IMR-90 (cell line): ENCODE data around the gene TERC. TPM values are rescaled to one million over a fixed set of nuclear protein-coding genes. Genes with fewer than 3 reads are reported as not detected.

Experiments used
- ATAC-seq: fragments of 200-7000 bp; cut with Tn5 transposase; 2 replicates; pipeline ENCODE4 v1.9.1; 2020; ENCODE audit warnings: low read depth, mild to moderate bottlenecking, moderate library complexity
- BruUV-seq: library from RNA; stranded (reverse); fragments of 400-500 nt; replicated peaks from 2 replicates; lab custom pipeline; 2021; lab: Mats Ljungman, UMichigan
- CTCF ChIA-PET: fragments of 300-600 bp; formaldehyde crosslinking; extraction: SDS; loops from one replicate; lab custom pipeline; 2021; ENCODE audit warnings: antibody characterized with exemption; lab: Yijun Ruan, JAX
- POLR2A ChIA-PET: fragments of 300-600 bp; sonication (Branson Sonifier 250); formaldehyde crosslinking; loops from one replicate; lab custom pipeline; 2022; ENCODE audit warnings: antibody characterized with exemption; ENCODE audit not compliant: unreplicated experiment; lab: Charles Lee
- DNase-seq: peaks from one replicate; pipeline ENCODE4 v3.0.0; 2013
- H2AFZ ChIP-seq: replicated peaks from 2 replicates; pipeline ENCODE3; 2013; ENCODE audit warnings: low read length, mild to moderate bottlenecking; ENCODE audit not compliant: poor library complexity
- H2AK5ac ChIP-seq: 2 replicates; pipeline ENCODE4 v1.6.1; 2013; ENCODE audit warnings: low read depth, low read length, inconsistent platforms
- H2AK9ac ChIP-seq: replicated peaks from 2 replicates; pipeline ENCODE3; 2013; ENCODE audit warnings: mild to moderate bottlenecking, low read depth, low read length, moderate library complexity; ENCODE audit not compliant: poor library complexity
- H2BK120ac ChIP-seq: 2 replicates; pipeline ENCODE4 v1.6.1; 2013; ENCODE audit warnings: low read depth, low read length, inconsistent platforms
- H2BK15ac ChIP-seq: 3 replicates; pipeline ENCODE4 v1.6.1; 2013; ENCODE audit warnings: low read depth, low read length, inconsistent platforms
- H2BK20ac ChIP-seq: 2 replicates; pipeline ENCODE4 v1.6.1; 2013; ENCODE audit warnings: low read depth, mild to moderate bottlenecking, inconsistent platforms, low read length, moderate library complexity
- H2BK5ac ChIP-seq: 2 replicates; pipeline ENCODE4 v1.6.1; 2013; ENCODE audit warnings: mild to moderate bottlenecking, low read depth, low read length, inconsistent platforms; ENCODE audit not compliant: poor library complexity, severe bottlenecking
- H3K14ac ChIP-seq: replicated peaks from 2 replicates; pipeline ENCODE4 v1.6.1; 2013; ENCODE audit warnings: low read depth, low read length, inconsistent platforms
- H3K18ac ChIP-seq: 2 replicates; pipeline ENCODE4 v1.6.1; 2013; ENCODE audit warnings: low read depth, low read length, control low read depth
- H3K23ac ChIP-seq: 2 replicates; pipeline ENCODE4 v1.6.1; 2013; ENCODE audit warnings: low read depth, low read length, inconsistent platforms
- H3K27ac ChIP-seq: 2 replicates; pipeline ENCODE4 v1.5.1; 2013; ENCODE audit warnings: mild to moderate bottlenecking, control low read depth, low read length; ENCODE audit not compliant: insufficient read depth
- H3K27me3 ChIP-seq: 2 replicates; pipeline ENCODE4 v1.6.1; 2013; ENCODE audit warnings: low read length; ENCODE audit not compliant: control insufficient read depth, insufficient read depth
- H3K36me3 ChIP-seq: 2 replicates; pipeline ENCODE4 v1.6.1; 2013; ENCODE audit warnings: low read length, mixed read lengths; ENCODE audit not compliant: control insufficient read depth, insufficient read depth
- H3K4ac ChIP-seq: 2 replicates; pipeline ENCODE4 v1.6.1; 2013; ENCODE audit warnings: low read depth, low read length, inconsistent platforms
- H3K4me1 ChIP-seq: 2 replicates; pipeline ENCODE4 v1.6.1; 2013; ENCODE audit warnings: low read length, mixed read lengths; ENCODE audit not compliant: control insufficient read depth, insufficient read depth
- H3K4me2 ChIP-seq: 2 replicates; pipeline ENCODE4 v1.6.1; 2013; ENCODE audit warnings: low read depth, mild to moderate bottlenecking, control low read depth, low read length, moderate library complexity
- H3K4me3 ChIP-seq: 2 replicates; pipeline ENCODE4 v1.5.1; 2013; ENCODE audit warnings: low read depth, mild to moderate bottlenecking, control low read depth, low read length, moderate library complexity; ENCODE audit not compliant: insufficient read depth
- H3K56ac ChIP-seq: 2 replicates; pipeline ENCODE4 v1.6.1; 2013; ENCODE audit warnings: low read length, inconsistent platforms; ENCODE audit not compliant: insufficient read depth; ENCODE audit errors: extremely low read depth
- H3K79me1 ChIP-seq, 2 experiments: 2 replicates each; pipeline ENCODE4 v1.6.1; 2013; ENCODE audit warnings: low read length in 2 of 2, inconsistent platforms in 1 of 2, low read depth in 1 of 2
- H3K9ac ChIP-seq: 2 replicates; pipeline ENCODE4 v1.6.1; 2013; ENCODE audit warnings: low read depth, low read length, control low read depth
- H3K9me1 ChIP-seq: 2 replicates; pipeline ENCODE4 v1.6.1; 2013; ENCODE audit warnings: low read length, inconsistent platforms; ENCODE audit not compliant: insufficient read depth
- H3K9me3 ChIP-seq: 2 replicates; pipeline ENCODE4 v1.6.1; 2013; ENCODE audit warnings: low read length; ENCODE audit not compliant: control insufficient read depth, insufficient read depth
- H4K20me1 ChIP-seq: 2 replicates; pipeline ENCODE4 v1.6.1; 2013; ENCODE audit warnings: low read length, inconsistent platforms; ENCODE audit not compliant: insufficient read depth
- H4K5ac ChIP-seq: 2 replicates; pipeline ENCODE4 v1.6.1; 2013; ENCODE audit warnings: mild to moderate bottlenecking, low read depth, low read length, control low read depth
- H4K8ac ChIP-seq, 2 experiments: 2 replicates each; pipeline ENCODE4 v1.6.1; 2013; ENCODE audit warnings: low read depth in 2 of 2, low read length in 2 of 2, control low read depth in 1 of 2, inconsistent platforms in 1 of 2
- H4K91ac ChIP-seq: 2 replicates; pipeline ENCODE4 v1.6.1; 2013; ENCODE audit warnings: low read depth, low read length, inconsistent platforms; ENCODE audit not compliant: insufficient read depth
- CHD1 ChIP-seq: IDR thresholded peaks from 2 replicates; pipeline ENCODE4 v1.6.1; 2012; ENCODE audit warnings: low read depth, low read length, improper control_type of control experiment
- CTCF ChIP-seq: conservative IDR thresholded peaks from 2 replicates; pipeline ENCODE4 v1.5.1; 2012; ENCODE audit warnings: mild to moderate bottlenecking, low read depth, low read length, improper control_type of control experiment
- MAZ ChIP-seq: IDR thresholded peaks from 2 replicates; pipeline ENCODE4 v1.6.1; 2012; ENCODE audit warnings: low read depth, mild to moderate bottlenecking, low read length, improper control_type of control experiment, moderate library complexity, borderline replicate concordance
- MXI1 ChIP-seq: IDR thresholded peaks from 2 replicates; pipeline ENCODE4 v1.6.1; 2012; ENCODE audit warnings: low read depth, mild to moderate bottlenecking, low read length, moderate library complexity, borderline replicate concordance
- RCOR1 ChIP-seq: IDR thresholded peaks from 2 replicates; pipeline ENCODE4 v1.6.1; 2012; ENCODE audit warnings: mild to moderate bottlenecking, low read length, improper control_type of control experiment; ENCODE audit not compliant: insufficient replicate concordance
- RFX5 ChIP-seq: IDR thresholded peaks from 2 replicates; pipeline ENCODE4 v1.8.0; 2012; ENCODE audit warnings: low read depth, mild to moderate bottlenecking, low read length, moderate library complexity
- WGBS, 2 experiments: methylation state at CpG; one replicate each; pipeline versions ENCODE4 v1.1.5 to v1.1.7; 2013; ENCODE audit warnings: missing lambda C conversion rate in 2 of 2; ENCODE audit not compliant: insufficient read length in 1 of 2; ENCODE audit errors: extremely low coverage in 2 of 2; 5-methylcytosine and 5-hydroxymethylcytosine counted together
- dilution Hi-C: fragments of 300-500 bp; cut with HindIII; formaldehyde crosslinking; loops from one replicate; pipeline ENCODE4 v1.14.3; 2018; ENCODE audit warnings: low sequenced_read_pairs; ENCODE audit not compliant: unreplicated experiment
- in situ Hi-C: fragments of 300-500 bp; cut with MboI; formaldehyde crosslinking; loops from 3 replicates; pipeline ENCODE4 v1.14.3; 2019; ENCODE audit warnings: low sequenced_read_pairs, inconsistent platforms, mixed read lengths
- intact Hi-C: fragments of 100-400 bp; cut with micrococcal nuclease; formaldehyde crosslinking; loops from 2 replicates; pipeline ENCODE4 v1.10.0; 2022
- polyA plus RNA-seq, 3 experiments: library from polyadenylated mRNA; depleted of rRNA; stranded (reverse); fragments of >200 nt; gene quantifications; 2 replicates each; pipeline ENCODE4 v1.2.3, GENCODE V29; 2012; ENCODE audit warnings: low replicate concordance in 1 of 3
- total RNA-seq: library from RNA; depleted of rRNA; stranded (reverse); fragments of >200 nt; gene quantifications from 2 replicates; pipeline ENCODE4 v1.2.3, GENCODE V29; 2012
- TF ChIP-seq, protein P1 (sequence below): fragments of 150-350 bp; IDR thresholded peaks from 2 replicates; pipeline ENCODE4 v1.6.1; 2016; ENCODE audit warnings: low read depth, mild to moderate bottlenecking, low read length, moderate library complexity, borderline replicate concordance
- TF ChIP-seq, protein P2 (sequence below): fragments of 150-350 bp; IDR thresholded peaks from 2 replicates; pipeline ENCODE4 v1.6.1; 2017; ENCODE audit warnings: mild to moderate bottlenecking, antibody characterized with exemption, low read length, low read depth

TERC gene
- total and polyA plus RNA-seq, 2 of the 4 experiments (the other 2 are of a cell fraction) = 57.0 TPM; not detected in 1

- BruUV-seq = no TSS peak
- H3K36me3 ChIP-seq = peaks cover 42% of the 10 kb centered on the region
- in situ Hi-C loops = no loop called here
These were observed 16.5 kb upstream of the TERC start for GRCh38 chr3:169781209-169781855.

More at GRCh38 chr3:169781209-169781855, 16.5 kb upstream of the TERC start:
- no peak overlapping the region for H4K5ac ChIP-seq
- no peak overlapping the region for H2AFZ ChIP-seq
- no peaks in the 10 kb centered on the region for H3K27me3 ChIP-seq
- H3K18ac ChIP-seq = no peak overlapping the region
- H2AK9ac ChIP-seq = no peak overlapping the region
- no peak overlapping the region for H2BK120ac ChIP-seq
- no peak overlapping the region for H4K91ac ChIP-seq
- no peak overlapping the region for H3K9ac ChIP-seq
- H2BK5ac ChIP-seq = no peak overlapping the region
- H3K4me1 ChIP-seq = no peaks in the 10 kb centered on the region
- no peak overlapping the region for H3K4ac ChIP-seq
- WGBS, 2 experiments = 91% methylated on average over 4 of the region's 4 CpGs; no CpG with 5 or more reads in 1 of the 2 experiments
- POLR2A ChIA-PET = no interaction called here
- no peak overlapping the region for H3K4me2 ChIP-seq
- ATAC-seq = no peak
- H2AK5ac ChIP-seq = no peak overlapping the region
- H4K8ac ChIP-seq = no peak overlapping the region
- no peak overlapping the region for H3K4me3 ChIP-seq
- no peak for DNase-seq
- H2BK15ac ChIP-seq = no peak overlapping the region
- H3K14ac ChIP-seq = no peak overlapping the region
- no peak overlapping the region for H2BK20ac ChIP-seq
- dilution Hi-C loops (no loop called here), intact Hi-C loops (no loop called here)
- H3K79me1 ChIP-seq = peaks cover 21 to 23% of the 10 kb centered on the region in 2 experiments
- H3K9me3 ChIP-seq = no peaks in the 10 kb centered on the region
- no peak for TF ChIP-seq CTCF
- TF ChIP-seq, protein P1, sequence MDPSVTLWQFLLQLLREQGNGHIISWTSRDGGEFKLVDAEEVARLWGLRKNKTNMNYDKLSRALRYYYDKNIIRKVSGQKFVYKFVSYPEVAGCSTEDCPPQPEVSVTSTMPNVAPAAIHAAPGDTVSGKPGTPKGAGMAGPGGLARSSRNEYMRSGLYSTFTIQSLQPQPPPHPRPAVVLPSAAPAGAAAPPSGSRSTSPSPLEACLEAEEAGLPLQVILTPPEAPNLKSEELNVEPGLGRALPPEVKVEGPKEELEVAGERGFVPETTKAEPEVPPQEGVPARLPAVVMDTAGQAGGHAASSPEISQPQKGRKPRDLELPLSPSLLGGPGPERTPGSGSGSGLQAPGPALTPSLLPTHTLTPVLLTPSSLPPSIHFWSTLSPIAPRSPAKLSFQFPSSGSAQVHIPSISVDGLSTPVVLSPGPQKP = no peak
- TF ChIP-seq, protein P2, sequence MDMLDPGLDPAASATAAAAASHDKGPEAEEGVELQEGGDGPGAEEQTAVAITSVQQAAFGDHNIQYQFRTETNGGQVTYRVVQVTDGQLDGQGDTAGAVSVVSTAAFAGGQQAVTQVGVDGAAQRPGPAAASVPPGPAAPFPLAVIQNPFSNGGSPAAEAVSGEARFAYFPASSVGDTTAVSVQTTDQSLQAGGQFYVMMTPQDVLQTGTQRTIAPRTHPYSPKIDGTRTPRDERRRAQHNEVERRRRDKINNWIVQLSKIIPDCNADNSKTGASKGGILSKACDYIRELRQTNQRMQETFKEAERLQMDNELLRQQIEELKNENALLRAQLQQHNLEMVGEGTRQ = no peak
- no peak for TF ChIP-seq CHD1
- TF ChIP-seq MXI1 = no peak
- TF ChIP-seq RFX5 = no peak
- no peak for TF ChIP-seq RCOR1
- TF ChIP-seq MAZ = no peak
- CTCF ChIA-PET = no interaction called here
- H4K20me1 ChIP-seq = no peaks in the 10 kb centered on the region
- no peak overlapping the region for H3K23ac ChIP-seq
- H3K27ac ChIP-seq = no peak overlapping the region
- H3K9me1 ChIP-seq = no peaks in the 10 kb centered on the region
- H3K56ac ChIP-seq = no peak overlapping the region
